H1 (cell line): Measurements from ENCODE around the gene INSYN2A. TPM values are rescaled to one million over a fixed set of nuclear protein-coding genes. Genes with fewer than 3 reads are reported as not detected.
A peak's percentile ranks its signal among the peaks of the same experiment; 100 is the strongest.

Source experiments
- CTCF ChIA-PET: fragments of 300-600 bp; sonication (Branson Sonifier 250); formaldehyde crosslinking; loops from one replicate; lab custom pipeline; 2021; ENCODE audit not compliant: partially characterized antibody; lab: Charles Lee
- POLR2A ChIA-PET: fragments of 300-600 bp; sonication (Branson Sonifier 250); formaldehyde crosslinking; loops from one replicate; lab custom pipeline; 2021; ENCODE audit warnings: inconsistent platforms; ENCODE audit not compliant: partially characterized antibody; lab: Charles Lee
- DNase-seq, 2 experiments: peaks; one replicate each; pipeline versions ENCODE4 v3.0.0 to v3.0.0-alpha.2; 2010 to 2022; ENCODE audit warnings: low spot score in 2 of 2, low read depth in 1 of 2, mixed read lengths in 1 of 2
- FAIRE-seq: peaks from 2 replicates; lab custom pipeline; 2011; peaks lifted over from hg19 to GRCh38; lab: Jason Lieb, UNC
- H2AFZ ChIP-seq: 2 replicates; pipeline ENCODE4 v1.8.1; 2012; ENCODE audit warnings: low read length, inconsistent platforms
- H2AK5ac ChIP-seq: 2 replicates; pipeline ENCODE4 v1.6.1; 2013; ENCODE audit warnings: low read depth, low read length
- H2BK120ac ChIP-seq: replicated peaks from 2 replicates; pipeline ENCODE3; 2013; ENCODE audit warnings: low read depth, low read length, inconsistent platforms
- H2BK12ac ChIP-seq: 2 replicates; pipeline ENCODE4 v1.6.1; 2013; ENCODE audit warnings: low read depth, low read length
- H2BK15ac ChIP-seq: 2 replicates; pipeline ENCODE4 v1.6.1; 2013; ENCODE audit warnings: low read length
- H2BK20ac ChIP-seq: 2 replicates; pipeline ENCODE4 v1.6.1; 2013; ENCODE audit warnings: low read length
- H2BK5ac ChIP-seq: 2 replicates; pipeline ENCODE4 v1.6.1; 2013; ENCODE audit warnings: low read depth, low read length
- H3K14ac ChIP-seq: 2 replicates; pipeline ENCODE4 v1.6.1; 2013; ENCODE audit warnings: inconsistent platforms; ENCODE audit not compliant: insufficient read length
- H3K18ac ChIP-seq: 2 replicates; pipeline ENCODE4 v1.6.1; 2013; ENCODE audit warnings: low read length; ENCODE audit errors: extremely low read depth
- H3K23ac ChIP-seq: 2 replicates; pipeline ENCODE4 v1.6.1; 2013; ENCODE audit warnings: inconsistent platforms; ENCODE audit not compliant: insufficient read length
- H3K23me2 ChIP-seq: 2 replicates; pipeline ENCODE4 v1.6.1; 2013; ENCODE audit warnings: low read depth, low read length
- H3K27ac ChIP-seq: 2 replicates; pipeline ENCODE4 v1.6.1; 2011; ENCODE audit warnings: low read depth, low read length, inconsistent platforms
- H3K27me3 ChIP-seq, 4 experiments: replicated peaks in 1 of 4; 1 replicate in 1 of 4; 2 replicates in 3 of 4; pipeline versions ENCODE4 v1.6.1 to v1.8.1; 2011 to 2013; ENCODE audit warnings: low read length in 3 of 4, mild to moderate bottlenecking in 3 of 4, inconsistent platforms in 2 of 4, mixed read lengths in 2 of 4, moderate library complexity in 1 of 4; ENCODE audit not compliant: control insufficient read depth in 3 of 4, insufficient read depth in 3 of 4; ENCODE audit errors: extremely low read depth in 1 of 4
- H3K36me3 ChIP-seq, 4 experiments: 2 replicates each; pipeline versions ENCODE4 v1.6.1 to v1.8.1; 2011 to 2013; ENCODE audit warnings: mild to moderate bottlenecking in 4 of 4, low read length in 3 of 4, moderate library complexity in 2 of 4, control low read depth in 1 of 4, inconsistent platforms in 1 of 4; ENCODE audit not compliant: insufficient read depth in 4 of 4, control insufficient read depth in 2 of 4
- H3K4ac ChIP-seq: replicated peaks from 2 replicates; pipeline ENCODE3; 2013; ENCODE audit warnings: low read length, low read depth, mixed read lengths, inconsistent platforms; ENCODE audit not compliant: insufficient read length
- H3K4me1 ChIP-seq, 4 experiments: replicated peaks in 1 of 4; 1 replicate in 1 of 4; 2 replicates in 3 of 4; pipeline versions ENCODE4 v1.6.1 to v1.8.1; 2011 to 2013; ENCODE audit warnings: low read length in 3 of 4, inconsistent platforms in 2 of 4, mixed read lengths in 1 of 4; ENCODE audit not compliant: insufficient read depth in 4 of 4, control insufficient read depth in 3 of 4
- H3K4me2 ChIP-seq, 2 experiments: 2 replicates each; pipeline versions ENCODE4 v1.6.1 to v1.8.1; 2011 to 2013; ENCODE audit warnings: low read depth in 2 of 2, low read length in 2 of 2, control low read depth in 1 of 2, inconsistent platforms in 1 of 2, mild to moderate bottlenecking in 1 of 2; ENCODE audit not compliant: insufficient read depth in 1 of 2
- H3K4me3 ChIP-seq, 4 experiments: fragments of 200-600, 300-600 bp in 1 of 4; sonication (generic), shearing (Covaris generic), sonication (Bioruptor Twin) in 1 of 4; 2 replicates each; pipeline versions ENCODE4 v1.5.1 to v1.8.1; 2011 to 2016; ENCODE audit warnings: low read length in 4 of 4, low read depth in 3 of 4, control low read depth in 2 of 4, inconsistent platforms in 2 of 4, mild to moderate bottlenecking in 2 of 4, mixed read lengths in 1 of 4, moderate library complexity in 1 of 4; ENCODE audit not compliant: insufficient read depth in 2 of 4; ENCODE audit errors: extremely low read depth in 1 of 4
- H3K56ac ChIP-seq: replicated peaks from 2 replicates; pipeline ENCODE3; 2013; ENCODE audit warnings: low read depth, mild to moderate bottlenecking, mixed read lengths, low read length, inconsistent platforms; ENCODE audit not compliant: insufficient read length
- H3K79me1 ChIP-seq: 2 replicates; pipeline ENCODE4 v1.6.1; 2013; ENCODE audit warnings: low read depth, low read length, control low read depth
- H3K79me2 ChIP-seq, 2 experiments: 2 replicates each; pipeline versions ENCODE4 v1.6.1 to v1.8.1; 2012 to 2013; ENCODE audit warnings: low read length in 2 of 2, mild to moderate bottlenecking in 2 of 2, inconsistent platforms in 1 of 2; ENCODE audit not compliant: insufficient read depth in 2 of 2, control insufficient read depth in 1 of 2
- H3K9ac ChIP-seq, 4 experiments: replicated peaks in 1 of 4; 1 replicate in 1 of 4; 2 replicates in 3 of 4; pipeline versions ENCODE4 v1.6.1 to v1.8.1; 2011 to 2013; ENCODE audit warnings: low read depth in 3 of 4, low read length in 3 of 4, control low read depth in 2 of 4, mild to moderate bottlenecking in 2 of 4, moderate library complexity in 2 of 4, inconsistent platforms in 1 of 4; ENCODE audit errors: extremely low read depth in 1 of 4
- H3K9me3 ChIP-seq, 2 experiments: 2 replicates each; pipeline versions ENCODE4 v1.6.1 to v1.8.1; 2012 to 2013; ENCODE audit warnings: mild to moderate bottlenecking in 2 of 2, moderate library complexity in 2 of 2, control low read depth in 1 of 2, inconsistent platforms in 1 of 2, low read depth in 1 of 2, low read length in 1 of 2, mixed read lengths in 1 of 2; ENCODE audit not compliant: insufficient read depth in 2 of 2
- H4K20me1 ChIP-seq, 2 experiments: replicated peaks in 1 of 2; 2 replicates each; pipeline versions ENCODE3 to v1.8.1; 2011 to 2013; ENCODE audit warnings: inconsistent platforms in 2 of 2, low read length in 2 of 2, mild to moderate bottlenecking in 1 of 2; ENCODE audit not compliant: insufficient read depth in 2 of 2, control insufficient read depth in 1 of 2
- H4K5ac ChIP-seq: 2 replicates; pipeline ENCODE4 v1.6.1; 2013; ENCODE audit warnings: low read length, low read depth, mixed read lengths, inconsistent platforms; ENCODE audit not compliant: insufficient read length
- H4K8ac ChIP-seq: 2 replicates; pipeline ENCODE4 v1.8.0; 2013; ENCODE audit warnings: mild to moderate bottlenecking, moderate library complexity, low read length, inconsistent platforms; ENCODE audit not compliant: insufficient read depth; ENCODE audit errors: extremely low read depth
- H4K91ac ChIP-seq: replicated peaks from 2 replicates; pipeline ENCODE3; 2013; ENCODE audit warnings: low read length, mixed read lengths, inconsistent platforms; ENCODE audit not compliant: insufficient read length
- SIN3A ChIP-seq, 2 experiments: IDR thresholded peaks in 1 of 2; conservative IDR thresholded peaks in 1 of 2; 2 replicates each; pipeline ENCODE4 v1.6.1; 2011 to 2012; ENCODE audit warnings: low read length in 2 of 2, improper control_type of control experiment in 1 of 2, low read depth in 1 of 2, mild to moderate bottlenecking in 1 of 2
- SP1 ChIP-seq: IDR thresholded peaks from 2 replicates; pipeline ENCODE4 v1.6.1; 2011; ENCODE audit warnings: low read depth, low read length
- TCF12 ChIP-seq: IDR thresholded peaks from 2 replicates; pipeline ENCODE4 v1.6.1; 2011; ENCODE audit warnings: low read depth, mild to moderate bottlenecking, low read length
- TEAD4 ChIP-seq: IDR thresholded peaks from 2 replicates; pipeline ENCODE4 v1.6.1; 2012; ENCODE audit warnings: low read depth, low read length, inconsistent platforms, mixed read lengths
- WGBS, 2 experiments: shearing (Covaris generic) in 1 of 2; methylation state at CpG; one replicate each; pipeline versions ENCODE4 v1.1.6 to v1.1.7; 2013 to 2015; ENCODE audit warnings: low lambda C conversion rate in 2 of 2, mixed read lengths in 2 of 2, inconsistent platforms in 1 of 2, low coverage in 1 of 2, missing lambda C conversion rate in 1 of 2; ENCODE audit not compliant: insufficient replicate concordance in 2 of 2, insufficient coverage in 1 of 2, insufficient read length in 1 of 2; ENCODE audit errors: extremely low coverage in 1 of 2, missing lambda C conversion rate in 1 of 2; 5-methylcytosine and 5-hydroxymethylcytosine counted together
- polyA plus RNA-seq, 7 experiments: library from polyadenylated mRNA; depleted of rRNA in 3 of 7; stranded (reverse) in 5 of 7; unstranded in 2 of 7; fragments of >200 nt in 5 of 7; fragments of 200-250 nt in 2 of 7; gene quantifications; 1 replicate in 5 of 7; 2 replicates in 1 of 7; 4 replicates in 1 of 7; pipeline versions ENCODE4 v1.2.1 to v1.2.3, GENCODE V29; 2011 to 2013; ENCODE audit warnings: missing spikeins in 2 of 7, mixed read lengths in 2 of 7
- total RNA-seq: library from RNA; stranded (reverse); fragmentation: NEBNext Ultra II Directional; extraction: Animal tissue kit (Norgen Biotek cat#: 25700); gene quantifications from 2 replicates; pipeline ENCODE4 v1.2.1, GENCODE V29; 2021

The INSYN2A gene
- total and polyA plus RNA-seq, 2 of the 8 experiments (the other 6 are each of a cell fraction or from before 2014, with no cell fraction given), result 0.11 to 0.19 TPM

DNA sequence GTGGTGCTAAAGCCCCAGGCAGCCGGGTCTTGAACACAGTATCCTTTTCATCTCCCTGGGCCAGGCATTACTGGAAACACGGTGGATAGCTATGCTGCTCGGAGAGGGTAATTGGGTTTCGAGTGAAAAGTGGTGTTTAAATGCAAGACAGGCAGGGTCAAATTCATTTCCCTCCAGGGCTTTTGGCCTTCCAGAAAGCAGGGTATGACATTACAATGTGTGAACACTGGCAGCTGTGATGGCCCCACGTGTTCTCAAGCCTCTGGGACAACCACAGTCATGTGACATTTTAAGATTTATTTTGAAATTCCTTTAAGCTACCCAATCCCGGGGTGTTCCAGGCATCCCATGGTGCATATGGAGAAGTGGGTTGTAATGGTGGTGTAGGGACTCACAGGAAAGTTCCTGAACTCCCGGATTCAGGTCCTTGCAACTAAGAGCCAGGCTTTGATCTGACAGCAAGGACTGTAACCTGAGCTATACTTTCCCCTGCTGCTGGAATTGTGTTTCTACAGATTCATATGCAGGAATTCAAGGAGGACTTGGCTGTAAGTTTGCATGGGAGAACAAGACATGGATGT is 46.8 kb downstream of the INSYN2A start:
- Histone ChIP-seq H2BK12ac (no peak overlapping the region), H2AK5ac (no peak overlapping the region), H3K27me3 (no peaks in the 10 kb centered on the region), H2BK120ac (no peak overlapping the region), H3K23me2 (no peaks in the 10 kb centered on the region), H4K91ac (no peak overlapping the region), H2AFZ (no peak overlapping the region), H3K9me3 (no peaks in the 10 kb centered on the region), H3K36me3 (no peaks in the 10 kb centered on the region), H3K23ac (no peak overlapping the region), H3K14ac (no peak overlapping the region), H3K4ac (no peak overlapping the region), H3K4me1 (peaks cover 4 to 21% (median 14%) of the 10 kb centered on the region in 4 experiments), H3K27ac (no peak overlapping the region), H3K9ac (no peak overlapping the region), H2BK20ac (no peak overlapping the region), H4K8ac (no peak overlapping the region), H3K18ac (no peak overlapping the region), H4K5ac (no peak overlapping the region), H3K4me2 (peak overlapping the region; percentile 31 to 33; a peak in 3 of 4 replicates), H2BK15ac (no peak overlapping the region), H2BK5ac (no peak overlapping the region), H3K79me1 (peaks cover 3% of the 10 kb centered on the region; the same call in 1 of the 2 replicates), H3K4me3 (0 out of 8 replicates have a peak overlapping the region, but pooled peaks of 1 of the 4 experiments have one; percentile 3), H4K20me1 (peaks cover 3 to 9% of the 10 kb centered on the region in 2 experiments), H3K56ac (no peak overlapping the region), H3K79me2 (no peaks in the 10 kb centered on the region)
- 67% methylated on average over 7 of the region's 7 CpGs; no CpG with 5 or more reads in 1 of the 2 experiments for WGBS, 2 experiments
- ChIA-PET CTCF (interaction anchor here (0.7 to 1.3 kb wide), 6 partner anchors 9 to 204 kb away, joined by 3 to 4 read pairs (median 3); no protein-coding TSS in a partner anchor), POLR2A (interaction anchor here (0.9 kb wide), 1 partner anchor 12 kb away, joined by 3 read pairs; no protein-coding TSS in a partner anchor)
- DNase-seq (no peak), FAIRE-seq (peak; percentile 84)
- TF ChIP-seq SP1 (0 out of 2 replicates have a peak, but pooled peaks have one; percentile 27), SIN3A (conservative IDR thresholded peaks at IDR 0.05 in 1 of 2, IDR thresholded peaks at IDR 0.05 in 1 of 2; ENCODE audit: low read depth in 1 of 2, low read length in 2 of 2) (no peak), TCF12 (no peak), TEAD4 (peak; percentile 71; the same call in 1 of the 2 replicates)
